DND-41 (cell line): ENCODE results near the gene JARID2.
A peak's percentile ranks its signal among the peaks of the same experiment; 100 is the strongest.

Experiments used
- ATAC-seq: fragments of 200-7000 bp; cut with Tn5 transposase; 3 replicates; pipeline ENCODE4 v1.9.1; 2021; ENCODE audit warnings: low read depth; ENCODE audit not compliant: insufficient read depth
- DNase-seq: peaks from one replicate; pipeline ENCODE4 v3.0.0-alpha.2; 2020
- H2AFZ ChIP-seq: 2 replicates; pipeline ENCODE4 v1.6.0; 2012; ENCODE audit warnings: low read depth, low read length
- H3K27ac ChIP-seq: 2 replicates; pipeline ENCODE4 v1.5.1; 2012; ENCODE audit warnings: low read length, inconsistent platforms
- H3K27me3 ChIP-seq: fragments of 200-600 bp; sonication (generic); 2 replicates; pipeline ENCODE4 v1.6.0; 2012; ENCODE audit warnings: low read length, mild to moderate bottlenecking, inconsistent platforms; ENCODE audit not compliant: insufficient read depth, poor library complexity
- H3K36me3 ChIP-seq: 2 replicates; pipeline ENCODE4 v1.5.1; 2012; ENCODE audit warnings: low read length, inconsistent platforms; ENCODE audit not compliant: insufficient read depth
- H3K4me1 ChIP-seq: 2 replicates; pipeline ENCODE4 v1.5.1; 2012; ENCODE audit warnings: mild to moderate bottlenecking, low read length; ENCODE audit not compliant: insufficient read depth
- H3K4me2 ChIP-seq: 2 replicates; pipeline ENCODE4 v1.6.0; 2012; ENCODE audit warnings: mild to moderate bottlenecking, moderate library complexity, low read length, inconsistent platforms; ENCODE audit not compliant: insufficient read depth
- H3K4me3 ChIP-seq, 2 experiments: fragments of 200-600 bp in 1 of 2; shearing (Covaris generic) in 1 of 2; 2 replicates each; pipeline ENCODE4 v1.5.1; 2012 to 2016; ENCODE audit warnings: inconsistent platforms in 2 of 2, low read length in 2 of 2, mild to moderate bottlenecking in 2 of 2, low read depth in 1 of 2, moderate library complexity in 1 of 2
- H3K79me2 ChIP-seq: 2 replicates; pipeline ENCODE4 v1.6.0; 2012; ENCODE audit warnings: low read length, inconsistent platforms; ENCODE audit not compliant: insufficient read depth
- H3K9ac ChIP-seq: 2 replicates; pipeline ENCODE4 v1.6.0; 2012; ENCODE audit warnings: low read depth, mild to moderate bottlenecking, inconsistent platforms, low read length, moderate library complexity
- H3K9me3 ChIP-seq: 2 replicates; pipeline ENCODE4 v1.5.1; 2012; ENCODE audit warnings: low read length, moderate library complexity, mild to moderate bottlenecking, inconsistent platforms; ENCODE audit not compliant: insufficient read depth, severe bottlenecking
- H4K20me1 ChIP-seq: 2 replicates; pipeline ENCODE4 v1.6.0; 2012; ENCODE audit warnings: low read length; ENCODE audit not compliant: insufficient read depth
- CTCF ChIP-seq: IDR thresholded peaks from 2 replicates; pipeline ENCODE4 v1.5.1; 2012; ENCODE audit warnings: borderline replicate concordance, low read length, moderate library complexity, mild to moderate bottlenecking; ENCODE audit not compliant: poor library complexity, severe bottlenecking; ENCODE audit errors: extremely low read depth
- EZH2 ChIP-seq: IDR thresholded peaks from 3 replicates; pipeline ENCODE4 v1.6.1; 2012; ENCODE audit warnings: borderline replicate concordance, low read depth, mild to moderate bottlenecking, moderate library complexity, low read length, inconsistent platforms; ENCODE audit not compliant: severe bottlenecking

JARID2 gene

GRCh38 chr6:15444081-15444731, 198.3 kb downstream of the JARID2 start:
- Histone ChIP-seq H4K20me1 (peaks cover 35% of the 10 kb centered on the region), H2AFZ (no peak overlapping the region), H3K79me2 (peaks cover 58% of the 10 kb centered on the region), H3K4me1 (peaks cover 20% of the 10 kb centered on the region), H3K4me2 (no peak overlapping the region), H3K36me3 (no peaks in the 10 kb centered on the region), H3K9me3 (no peaks in the 10 kb centered on the region), H3K27me3 (no peaks in the 10 kb centered on the region), H3K27ac (no peak overlapping the region), H3K9ac (no peak overlapping the region), H3K4me3 (no peak overlapping the region)
- TF ChIP-seq EZH2 (no peak), CTCF (no peak)
- DNase-seq = no peak
- no peak for ATAC-seq

GRCh38 chr6:15444881-15445280, 199.0 kb downstream of the JARID2 start:
- H3K27ac ChIP-seq = no peak overlapping the region
- peaks cover 14% of the 10 kb centered on the region; the same call in 1 of the 2 replicates for H3K4me1 ChIP-seq
- no peaks in the 10 kb centered on the region for H3K36me3 ChIP-seq
- no peak overlapping the region for H3K9ac ChIP-seq
- DNase-seq (peak; percentile 18), ATAC-seq (peak; percentile 62; the same call in 1 of the 3 replicates)
- TF ChIP-seq EZH2 (no peak), CTCF (peak; percentile 56)
- no peaks in the 10 kb centered on the region for H3K9me3 ChIP-seq
- peaks cover 59% of the 10 kb centered on the region for H3K79me2 ChIP-seq
- no peaks in the 10 kb centered on the region for H3K27me3 ChIP-seq
- H3K4me3 ChIP-seq = no peak overlapping the region
- no peak overlapping the region for H2AFZ ChIP-seq
- no peak overlapping the region for H3K4me2 ChIP-seq
- H4K20me1 ChIP-seq = peaks cover 35% of the 10 kb centered on the region

- Histone ChIP-seq H3K9ac (no peak overlapping the region), H3K4me3 (no peak overlapping the region), H4K20me1 (peaks cover 28% of the 10 kb centered on the region), H3K27me3 (no peaks in the 10 kb centered on the region), H3K27ac (no peak overlapping the region), H3K36me3 (peaks cover 9% of the 10 kb centered on the region; the same call in 1 of the 2 replicates), H2AFZ (no peak overlapping the region), H3K9me3 (no peaks in the 10 kb centered on the region), H3K4me1 (no peaks in the 10 kb centered on the region), H3K79me2 (peaks cover 54% of the 10 kb centered on the region), H3K4me2 (no peak overlapping the region)
- TF ChIP-seq CTCF = no peak
- no peak for TF ChIP-seq EZH2
- DNase-seq (no peak), ATAC-seq (no peak)
Measured at GRCh38 chr6:15447546-15448267, 201.8 kb downstream of the JARID2 start.
